HCT116 (cell line): ENCODE data around the gene VASH2. TPM values are rescaled to one million over a fixed set of nuclear protein-coding genes. Genes with fewer than 3 reads are reported as not detected.

ENCODE experiments used
- ATAC-seq: fragments of 200-7000 bp; cut with Tn5 transposase; 2 replicates; pipeline ENCODE4 v1.9.1; 2020; ENCODE audit warnings: mild to moderate bottlenecking, moderate library complexity
- BruUV-seq: library from RNA; stranded (reverse); fragments of 400-500 nt; replicated peaks from 2 replicates; lab custom pipeline; 2021; lab: Mats Ljungman, UMichigan
- CTCF ChIA-PET: fragments of 300-600 bp; sonication (Branson Sonifier 250); formaldehyde crosslinking; loops from one replicate; lab custom pipeline; 2021; ENCODE audit warnings: antibody characterized with exemption; lab: Charles Lee
- POLR2A ChIA-PET: fragments of 300-600, 350-600 bp; sonication (Branson Sonifier 250); formaldehyde crosslinking; loops from one replicate; lab custom pipeline; 2021; ENCODE audit warnings: antibody characterized with exemption; lab: Charles Lee
- RAD21 ChIA-PET, 2 experiments: fragments of 300-600 bp; sonication (Branson Sonifier 250); formaldehyde crosslinking; loops; one replicate each; lab custom pipeline; 2023; ENCODE audit warnings: low total read pairs in 2 of 2; ENCODE audit not compliant: uncharacterized antibody in 2 of 2, unreplicated experiment in 2 of 2, low non-redundant PET in 1 of 2; lab: Charles Lee
- DNase-seq: peaks from one replicate; pipeline ENCODE4 v3.0.0-alpha.2; 2010; ENCODE audit warnings: low read depth, low spot score
- H2AFZ ChIP-seq: fragments of 200-600 bp; shearing (Covaris generic), sonication (generic); 2 replicates; pipeline ENCODE4 v1.6.1; 2017; ENCODE audit warnings: low read depth, mixed run types, mixed read lengths, antibody characterized with exemption, low read length; ENCODE audit not compliant: poor library complexity, severe bottlenecking
- H3K27ac ChIP-seq: 2 replicates; pipeline ENCODE4 v1.5.1; 2012; ENCODE audit warnings: low read depth, low read length
- H3K27me3 ChIP-seq: fragments of 200-600 bp; sonication (generic); 2 replicates; pipeline ENCODE4 v1.6.1; 2016; ENCODE audit warnings: mixed run types, low read length, mixed read lengths; ENCODE audit not compliant: insufficient read depth
- H3K36me3 ChIP-seq, 2 experiments: fragments of 200-500 bp in 1 of 2; fragments of 200-600 bp in 1 of 2; sonication (Bioruptor generic) in 1 of 2; sonication (generic) in 1 of 2; 2 replicates each; pipeline versions ENCODE4 v1.5.1 to v1.6.1; 2014 to 2016; ENCODE audit warnings: low read length in 2 of 2, inconsistent platforms in 1 of 2, mixed read lengths in 1 of 2, mixed run types in 1 of 2; ENCODE audit not compliant: insufficient read depth in 2 of 2, control insufficient read depth in 1 of 2
- H3K4me1 ChIP-seq, 2 experiments: fragments of 200-600 bp in 1 of 2; sonication (generic) in 1 of 2; 2 replicates each; pipeline versions ENCODE4 v1.5.1 to v1.6.1; 2012 to 2017; ENCODE audit warnings: low read length in 2 of 2, inconsistent platforms in 1 of 2, mild to moderate bottlenecking in 1 of 2, mixed read lengths in 1 of 2, mixed run types in 1 of 2, moderate library complexity in 1 of 2; ENCODE audit not compliant: insufficient read depth in 2 of 2, control insufficient read depth in 1 of 2
- H3K4me2 ChIP-seq: fragments of 200-600 bp; sonication (generic); 2 replicates; pipeline ENCODE4 v1.6.1; 2017; ENCODE audit warnings: mixed run types, low read length, mixed read lengths
- H3K4me3 ChIP-seq, 2 experiments: fragments of 200-600 bp in 1 of 2; sonication (generic) in 1 of 2; replicated peaks in 1 of 2; 2 replicates each; pipeline ENCODE4 v1.5.1; 2011 to 2016; ENCODE audit warnings: low read length in 2 of 2, control low read depth in 1 of 2, low read depth in 1 of 2, mild to moderate bottlenecking in 1 of 2, mixed read lengths in 1 of 2, mixed run types in 1 of 2
- H3K79me2 ChIP-seq: fragments of 200-600 bp; sonication (generic); 2 replicates; pipeline ENCODE4 v1.6.1; 2017; ENCODE audit warnings: mild to moderate bottlenecking, mixed run types, low read length, moderate library complexity, mixed read lengths; ENCODE audit not compliant: insufficient read depth
- H3K9ac ChIP-seq: fragments of 200-600 bp; sonication (generic); 2 replicates; pipeline ENCODE4 v1.6.1; 2016; ENCODE audit warnings: low read length, mixed read lengths
- H3K9me2 ChIP-seq: fragments of 200-600 bp; sonication (generic), shearing (Covaris generic); 2 replicates; pipeline ENCODE4 v1.6.1; 2017; ENCODE audit warnings: mixed run types, mild to moderate bottlenecking, moderate library complexity; ENCODE audit not compliant: insufficient read depth
- H3K9me3 ChIP-seq, 2 experiments: fragments of 200-500 bp in 1 of 2; fragments of 200-600 bp in 1 of 2; sonication (Bioruptor generic) in 1 of 2; sonication (generic) in 1 of 2; 2 replicates each; pipeline ENCODE4 v1.6.1; 2014 to 2017; ENCODE audit warnings: low read length in 2 of 2, mixed read lengths in 2 of 2, inconsistent platforms in 1 of 2, low read depth in 1 of 2, mild to moderate bottlenecking in 1 of 2, mixed run types in 1 of 2, moderate library complexity in 1 of 2; ENCODE audit not compliant: control insufficient read depth in 1 of 2, insufficient read depth in 1 of 2
- H4K20me1 ChIP-seq: fragments of 200-600 bp; sonication (generic), shearing (Covaris generic); 2 replicates; pipeline ENCODE4 v1.6.1; 2017; ENCODE audit warnings: mixed run types, mild to moderate bottlenecking, moderate library complexity; ENCODE audit not compliant: insufficient read depth
- CBX3 ChIP-seq: IDR thresholded peaks from 2 replicates; pipeline ENCODE4 v1.6.1; 2012; ENCODE audit warnings: low read depth
- EZH2 ChIP-seq: fragments of 200-600 bp; sonication (generic); IDR thresholded peaks from 2 replicates; pipeline ENCODE4 v1.6.1; 2017; ENCODE audit warnings: antibody characterized with exemption, mixed run types
- POLR2AphosphoS5 ChIP-seq: IDR thresholded peaks from 2 replicates; pipeline ENCODE4 v1.6.1; 2011; ENCODE audit warnings: mild to moderate bottlenecking, low read depth, low read length, moderate library complexity
- SP1 ChIP-seq: IDR thresholded peaks from 2 replicates; pipeline ENCODE4 v1.6.1; 2012; ENCODE audit warnings: low read depth
- intact Hi-C: fragments of 100-400 bp; cut with micrococcal nuclease; formaldehyde crosslinking; loops from 2 replicates; pipeline ENCODE4 v1.10.0; 2022
- total RNA-seq: library from RNA; stranded (reverse); gene quantifications from one replicate; pipeline ENCODE4 v1.2.1, GENCODE V29; 2021; ENCODE audit not compliant: unreplicated experiment
- TF ChIP-seq, protein P1 (sequence below): IDR thresholded peaks from 2 replicates; pipeline ENCODE4 v1.6.1; 2012; ENCODE audit warnings: low read depth

The VASH2 gene
- total RNA-seq, 1 experiment from 2014 or later, result 5.7 TPM

DNA sequence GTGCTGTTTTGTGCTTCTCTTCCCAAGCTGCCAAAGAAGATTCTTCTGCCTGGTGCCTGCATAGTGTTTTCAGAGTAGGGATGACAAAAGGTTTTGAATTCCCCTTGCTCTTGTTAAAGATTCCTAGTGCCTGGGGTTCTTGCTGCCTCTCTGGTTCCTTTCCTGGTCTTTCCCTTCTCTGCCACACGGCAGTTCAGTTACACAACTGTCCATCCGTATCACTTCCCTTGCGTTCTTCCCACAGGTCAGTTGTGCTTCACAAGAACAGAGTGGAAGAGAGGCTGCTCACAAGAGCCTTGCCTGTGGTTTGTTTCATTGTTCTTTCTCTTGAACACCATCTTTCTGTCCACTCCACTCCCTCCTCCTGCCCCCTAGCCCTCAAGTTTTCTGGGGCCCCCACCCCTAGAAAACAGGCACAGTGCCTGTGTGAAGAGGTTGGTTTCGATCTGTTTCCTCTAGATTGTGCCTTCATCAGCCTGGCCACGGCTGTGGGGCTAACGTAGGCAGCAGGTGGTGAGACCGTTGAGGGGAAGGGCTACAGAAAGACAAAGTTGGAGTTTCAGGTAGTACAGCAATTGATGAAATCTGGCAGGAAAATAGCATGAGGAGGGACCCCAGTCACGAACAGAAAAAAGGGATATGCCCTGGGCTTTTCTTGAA lies 5.8 kb downstream of the VASH2 start (continued):
- TF ChIP-seq EZH2 (no peak), POLR2AphosphoS5 (no peak)
- TF ChIP-seq, protein P1, sequence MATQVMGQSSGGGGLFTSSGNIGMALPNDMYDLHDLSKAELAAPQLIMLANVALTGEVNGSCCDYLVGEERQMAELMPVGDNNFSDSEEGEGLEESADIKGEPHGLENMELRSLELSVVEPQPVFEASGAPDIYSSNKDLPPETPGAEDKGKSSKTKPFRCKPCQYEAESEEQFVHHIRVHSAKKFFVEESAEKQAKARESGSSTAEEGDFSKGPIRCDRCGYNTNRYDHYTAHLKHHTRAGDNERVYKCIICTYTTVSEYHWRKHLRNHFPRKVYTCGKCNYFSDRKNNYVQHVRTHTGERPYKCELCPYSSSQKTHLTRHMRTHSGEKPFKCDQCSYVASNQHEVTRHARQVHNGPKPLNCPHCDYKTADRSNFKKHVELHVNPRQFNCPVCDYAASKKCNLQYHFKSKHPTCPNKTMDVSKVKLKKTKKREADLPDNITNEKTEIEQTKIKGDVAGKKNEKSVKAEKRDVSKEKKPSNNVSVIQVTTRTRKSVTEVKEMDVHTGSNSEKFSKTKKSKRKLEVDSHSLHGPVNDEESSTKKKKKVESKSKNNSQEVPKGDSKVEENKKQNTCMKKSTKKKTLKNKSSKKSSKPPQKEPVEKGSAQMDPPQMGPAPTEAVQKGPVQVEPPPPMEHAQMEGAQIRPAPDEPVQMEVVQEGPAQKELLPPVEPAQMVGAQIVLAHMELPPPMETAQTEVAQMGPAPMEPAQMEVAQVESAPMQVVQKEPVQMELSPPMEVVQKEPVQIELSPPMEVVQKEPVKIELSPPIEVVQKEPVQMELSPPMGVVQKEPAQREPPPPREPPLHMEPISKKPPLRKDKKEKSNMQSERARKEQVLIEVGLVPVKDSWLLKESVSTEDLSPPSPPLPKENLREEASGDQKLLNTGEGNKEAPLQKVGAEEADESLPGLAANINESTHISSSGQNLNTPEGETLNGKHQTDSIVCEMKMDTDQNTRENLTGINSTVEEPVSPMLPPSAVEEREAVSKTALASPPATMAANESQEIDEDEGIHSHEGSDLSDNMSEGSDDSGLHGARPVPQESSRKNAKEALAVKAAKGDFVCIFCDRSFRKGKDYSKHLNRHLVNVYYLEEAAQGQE, result no peak

DNA sequence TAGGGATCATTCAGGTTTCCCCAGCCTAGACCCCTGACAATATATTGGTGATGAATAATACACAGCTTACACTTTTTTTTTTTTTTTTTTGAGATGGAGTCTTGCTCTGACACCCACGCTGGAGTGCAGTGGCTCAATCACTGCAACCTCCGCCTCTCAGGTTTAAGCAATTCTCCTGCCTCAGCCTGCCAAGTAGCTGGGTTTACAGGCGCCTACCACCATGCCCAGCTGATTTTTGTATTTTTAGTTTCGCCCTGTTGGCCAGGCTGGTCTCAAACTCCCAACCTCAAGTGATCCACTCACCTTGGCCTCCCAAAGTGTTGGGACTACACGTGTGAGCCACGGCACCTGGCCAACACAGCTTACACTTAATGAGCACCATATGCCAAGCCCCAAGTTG lies 7.2 kb downstream of the VASH2 start:
- H3K9me2 ChIP-seq, result no peaks in the 10 kb centered on the region
- H4K20me1 ChIP-seq, result no peaks in the 10 kb centered on the region
- H3K4me3 ChIP-seq, result no peak overlapping the region
- no peak overlapping the region for H3K4me2 ChIP-seq
- no peak for DNase-seq
- no TSS peak for BruUV-seq
- H2AFZ ChIP-seq, result no peak overlapping the region
- ATAC-seq, result no peak
- RAD21 ChIA-PET, result no interaction called here
- no peaks in the 10 kb centered on the region for H3K9me3 ChIP-seq
- no peaks in the 10 kb centered on the region for H3K4me1 ChIP-seq
- H3K27ac ChIP-seq, result no peak overlapping the region
- POLR2A ChIA-PET, result no interaction called here
- no peak overlapping the region for H3K9ac ChIP-seq
- H3K36me3 ChIP-seq, result no peaks in the 10 kb centered on the region
- CTCF ChIA-PET, result no interaction called here
- TF ChIP-seq CBX3 (no peak), SP1 (no peak)
- intact Hi-C loops, result no loop called here
- no peaks in the 10 kb centered on the region for H3K79me2 ChIP-seq
- no peaks in the 10 kb centered on the region for H3K27me3 ChIP-seq
